SH-SY5Y (cell line): Measurements from ENCODE around the gene KRT80.

Experiments used
- GATA2 ChIP-seq: IDR thresholded peaks from 2 replicates; pipeline ENCODE4 v1.6.1; 2011; ENCODE audit warnings: mild to moderate bottlenecking, low read depth, low read length
- GATA3 ChIP-seq: IDR thresholded peaks from 2 replicates; pipeline ENCODE4 v1.6.1; 2011; ENCODE audit warnings: low read depth, mild to moderate bottlenecking, low read length, moderate library complexity

DNA sequence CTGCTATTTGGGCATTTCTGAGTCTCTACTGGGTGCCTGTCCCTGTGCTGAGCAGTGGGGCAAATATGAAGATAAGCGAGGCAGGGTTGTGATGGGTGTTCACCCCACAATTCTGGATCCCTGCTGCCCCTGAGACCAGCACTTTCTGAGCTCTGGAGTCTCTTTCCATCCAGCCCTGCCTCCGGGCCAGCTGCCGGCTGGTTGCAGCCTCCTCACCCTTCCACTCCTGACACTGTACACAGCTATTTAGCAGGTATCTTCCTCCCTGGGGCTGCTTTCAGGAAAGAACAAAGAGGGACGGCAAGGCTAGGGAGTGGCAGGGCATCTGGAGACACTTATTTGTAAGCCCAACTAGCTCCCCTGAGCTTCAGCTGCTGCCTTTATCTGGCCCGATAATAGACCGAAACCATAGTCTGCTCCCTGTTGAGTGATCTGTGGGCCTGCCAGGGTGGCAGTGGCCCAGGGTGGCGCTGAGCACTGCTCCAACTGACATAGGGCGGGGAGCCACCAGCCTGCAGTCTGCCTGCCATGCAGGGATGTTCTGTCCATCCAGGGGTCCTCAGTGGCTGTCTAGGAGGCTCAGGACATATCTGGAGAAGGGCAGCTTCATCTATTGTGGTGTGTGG lies 7.6 kb upstream of the KRT80 start:
- TF ChIP-seq GATA2 = no peak
- no peak for TF ChIP-seq GATA3
